GM23338 (cell line): ENCODE data around the gene FBXW7. TPM values are rescaled to one million over a fixed set of nuclear protein-coding genes. Genes with fewer than 3 reads are reported as not detected.

Source experiments
- ATAC-seq: fragments of 200-7000 bp; cut with Tn5 transposase; 3 replicates; pipeline ENCODE4 v1.9.1; 2020
- DNase-seq: peaks from one replicate; pipeline ENCODE4 v3.0.0-alpha.2; 2015; ENCODE audit warnings: low spot score
- H2AFZ ChIP-seq: fragments of 200-600 bp; sonication (generic); 2 replicates; pipeline ENCODE4 v1.8.0; 2016; ENCODE audit warnings: antibody characterized with exemption, mild to moderate bottlenecking, moderate library complexity
- H3F3A ChIP-seq: fragments of 200-600 bp; sonication (generic); replicated peaks from 2 replicates; pipeline ENCODE4 v1.8.0; 2017; ENCODE audit warnings: antibody characterized with exemption, mixed run types, low read depth
- H3K27ac ChIP-seq: fragments of 200-600 bp; sonication (generic); 2 replicates; pipeline ENCODE4 v1.6.1; 2016; ENCODE audit warnings: low read depth
- H3K27me3 ChIP-seq: fragments of 200-600 bp; sonication (generic); 2 replicates; pipeline ENCODE4 v1.8.0; 2016; ENCODE audit warnings: mild to moderate bottlenecking, mixed run types, moderate library complexity; ENCODE audit not compliant: insufficient read depth
- H3K36me3 ChIP-seq: fragments of 200-600 bp; sonication (generic); 2 replicates; pipeline ENCODE4 v1.8.0; 2016; ENCODE audit warnings: mild to moderate bottlenecking; ENCODE audit not compliant: insufficient read depth
- H3K4me1 ChIP-seq: fragments of 200-600 bp; sonication (generic); 2 replicates; pipeline ENCODE4 v1.8.0; 2016; ENCODE audit warnings: mild to moderate bottlenecking, moderate library complexity; ENCODE audit not compliant: insufficient read depth
- H3K4me2 ChIP-seq: fragments of 200-600 bp; sonication (generic); 2 replicates; pipeline ENCODE4 v1.7.1; 2017; ENCODE audit warnings: mixed run types
- H3K4me3 ChIP-seq: fragments of 200-600 bp; sonication (generic); 2 replicates; pipeline ENCODE4 v1.6.1; 2016; ENCODE audit warnings: mixed run types
- H3K79me2 ChIP-seq: fragments of 200-600 bp; sonication (generic); replicated peaks from 2 replicates; pipeline ENCODE4 v1.8.0; 2017; ENCODE audit warnings: mild to moderate bottlenecking; ENCODE audit not compliant: insufficient read depth
- H3K9me2 ChIP-seq: fragments of 200-600 bp; sonication (generic); 2 replicates; pipeline ENCODE4 v1.8.0; 2017; ENCODE audit not compliant: insufficient read depth
- H4K20me1 ChIP-seq: fragments of 200-600 bp; sonication (generic); replicated peaks from 2 replicates; pipeline ENCODE4 v1.8.0; 2017; ENCODE audit warnings: mild to moderate bottlenecking; ENCODE audit not compliant: insufficient read depth
- H3K27ac Mint-ChIP-seq: 2 replicates; pipeline ENCODE4 v1.8.0; 2020; ENCODE audit warnings: inconsistent platforms, mild to moderate bottlenecking, moderate library complexity, mixed read lengths
- H3K27me3 Mint-ChIP-seq: 3 replicates; pipeline ENCODE4 v1.8.0; 2022; ENCODE audit warnings: low read depth, mild to moderate bottlenecking, moderate library complexity, mixed read lengths, inconsistent platforms; ENCODE audit not compliant: insufficient read depth, poor library complexity
- H3K36me3 Mint-ChIP-seq: 3 replicates; pipeline ENCODE4 v1.8.0; 2021; ENCODE audit warnings: low read depth, mild to moderate bottlenecking, inconsistent platforms, moderate library complexity, mixed read lengths
- H3K4me1 Mint-ChIP-seq: 3 replicates; pipeline ENCODE4 v1.8.0; 2020; ENCODE audit warnings: mild to moderate bottlenecking, inconsistent platforms, mixed read lengths
- H3K4me3 Mint-ChIP-seq: 3 replicates; pipeline ENCODE4 v1.8.0; 2021; ENCODE audit warnings: moderate library complexity, mild to moderate bottlenecking, inconsistent platforms, mixed read lengths
- H3K9me3 Mint-ChIP-seq: 3 replicates; pipeline ENCODE4 v1.8.0; 2020; ENCODE audit warnings: moderate library complexity, mild to moderate bottlenecking, inconsistent platforms, mixed read lengths
- CREB1 ChIP-seq: fragments of 250-450 bp; sonication (Bioruptor Pico); IDR thresholded peaks from 2 replicates; pipeline ENCODE4 v1.5.0; 2020; ENCODE audit warnings: low read depth, mild to moderate bottlenecking, moderate library complexity
- CTCF ChIP-seq, 2 experiments: fragments of 200-600 bp in 1 of 2; sonication (generic) in 1 of 2; conservative IDR thresholded peaks; 2 replicates each; pipeline versions ENCODE4 v1.5.1 to v1.6.1; 2016 to 2017; ENCODE audit warnings: antibody characterized with exemption in 2 of 2, low read depth in 2 of 2, mild to moderate bottlenecking in 2 of 2, moderate library complexity in 1 of 2
- ETS1 ChIP-seq: IDR thresholded peaks from 2 replicates; pipeline ENCODE4 v1.6.1; 2016; ENCODE audit warnings: antibody characterized with exemption
- EZH2 ChIP-seq: fragments of 200-600 bp; sonication (generic); IDR thresholded peaks from one replicate; pipeline ENCODE4 v1.8.0; 2017; ENCODE audit warnings: antibody characterized with exemption, mild to moderate bottlenecking, low read depth; ENCODE audit not compliant: unreplicated experiment
- EZH2phosphoT487 ChIP-seq: fragments of 200-600 bp; sonication (generic); IDR thresholded peaks from one replicate; pipeline ENCODE4 v1.8.1; 2018; ENCODE audit warnings: antibody characterized with exemption; ENCODE audit not compliant: unreplicated experiment
- JUNB ChIP-seq: IDR thresholded peaks from one replicate; pipeline ENCODE4 v1.6.1; 2016; ENCODE audit warnings: antibody characterized with exemption; ENCODE audit not compliant: unreplicated experiment
- NANOG ChIP-seq: IDR thresholded peaks from 2 replicates; pipeline ENCODE4 v1.6.1; 2016; ENCODE audit warnings: antibody characterized with exemption, borderline replicate concordance
- POLR2AphosphoS5 ChIP-seq: IDR thresholded peaks from 2 replicates; pipeline ENCODE4 v1.6.1; 2016; ENCODE audit warnings: antibody characterized with exemption, low read depth
- REST ChIP-seq: IDR thresholded peaks from one replicate; pipeline ENCODE4 v1.6.1; 2018; ENCODE audit warnings: antibody characterized with exemption; ENCODE audit not compliant: unreplicated experiment
- STAT1 ChIP-seq: IDR thresholded peaks from one replicate; pipeline ENCODE4 v1.6.1; 2016; ENCODE audit warnings: antibody characterized with exemption; ENCODE audit not compliant: unreplicated experiment
- ZNF114 ChIP-seq: fragments of 250-450 bp; sonication (Bioruptor Pico); IDR thresholded peaks from 2 replicates; pipeline ENCODE4 v1.5.0; 2020; ENCODE audit warnings: mild to moderate bottlenecking, moderate library complexity
- ZNF331 ChIP-seq: fragments of 250-450 bp; sonication (Bioruptor Pico); IDR thresholded peaks from 2 replicates; pipeline ENCODE4 v1.5.0; 2020; ENCODE audit warnings: low read depth, mild to moderate bottlenecking, moderate library complexity
- ZNF462 ChIP-seq: fragments of 250-450 bp; sonication (Bioruptor Pico); IDR thresholded peaks from 2 replicates; pipeline ENCODE4 v1.5.0; 2020; ENCODE audit warnings: mild to moderate bottlenecking, moderate library complexity
- polyA plus RNA-seq: library from polyadenylated mRNA; unstranded; fragments of >200 nt; fragmentation: Nextera tagmentation; extraction: Ambion mirVana; gene quantifications from 2 replicates; pipeline ENCODE4 v1.2.1, GENCODE V29; 2016
- total RNA-seq: library from RNA; depleted of rRNA; stranded (reverse); fragments of >200 nt; shearing (Covaris generic); gene quantifications from 2 replicates; pipeline ENCODE4 v1.2.3, GENCODE V29; 2014

The FBXW7 gene
- total and polyA plus RNA-seq, 2 experiments from 2014 or later: 25.8 to 34.7 TPM

DNA sequence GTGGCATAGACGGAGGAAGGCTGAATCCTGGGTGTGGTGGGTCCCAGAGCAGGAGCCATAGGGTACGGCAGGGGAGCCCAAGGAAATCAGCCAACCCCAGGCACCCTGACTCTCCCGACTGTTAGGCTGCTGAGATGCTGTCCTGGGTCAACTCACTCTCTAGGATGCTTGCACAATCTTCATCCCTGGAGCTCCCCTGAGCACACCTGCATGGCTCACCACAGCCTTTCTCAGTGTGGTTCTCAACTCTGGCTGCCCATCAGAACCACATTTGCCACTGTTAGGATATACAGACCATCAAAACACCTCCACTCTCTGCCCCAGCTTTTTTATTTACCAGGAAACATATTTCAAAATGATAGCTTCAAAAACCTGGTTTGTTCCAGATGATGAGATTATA, 236.3 kb downstream of the FBXW7 start:
- peaks cover 8% of the 10 kb centered on the region; the same call in 1 of the 3 replicates for H3K4me1 Mint-ChIP-seq
- Histone ChIP-seq H3K4me2 (no peak overlapping the region), H3K4me3 (no peak overlapping the region), H3K9me2 (no peaks in the 10 kb centered on the region), H3K4me1 (peaks cover 5% of the 10 kb centered on the region; the same call in 1 of the 2 replicates), H3K36me3 (no peaks in the 10 kb centered on the region), H3F3A (no peaks in the 10 kb centered on the region), H4K20me1 (no peaks in the 10 kb centered on the region), H3K79me2 (no peaks in the 10 kb centered on the region), H3K27me3 (no peaks in the 10 kb centered on the region), H3K27ac (no peak overlapping the region), H2AFZ (peak overlapping the region; percentile 43; the same call in 1 of the 2 replicates)
- DNase-seq: no peak
- peaks cover 2% of the 10 kb centered on the region for H3K27me3 Mint-ChIP-seq
- no peaks in the 10 kb centered on the region for H3K9me3 Mint-ChIP-seq
- H3K4me3 Mint-ChIP-seq: no peak overlapping the region
- TF ChIP-seq ZNF114 (CRISPR knock-in tag): no peak
- no peak for TF ChIP-seq ZNF331
- TF ChIP-seq CTCF (conservative IDR thresholded peaks at IDR 0.05; ENCODE audit: low read depth in 2 of 2): no peak
- no peak for TF ChIP-seq ETS1
- no peak for TF ChIP-seq NANOG
- no peak for TF ChIP-seq STAT1
- no peak for TF ChIP-seq POLR2AphosphoS5
- no peak for TF ChIP-seq CREB1 (CRISPR knock-in tag)
- TF ChIP-seq JUNB: no peak
- TF ChIP-seq REST: no peak
- no peak for TF ChIP-seq ZNF462 (CRISPR knock-in tag)
- no peak for TF ChIP-seq EZH2phosphoT487
- TF ChIP-seq EZH2: no peak
- ATAC-seq: no peak
- no peaks in the 10 kb centered on the region for H3K36me3 Mint-ChIP-seq
- no peak overlapping the region for H3K27ac Mint-ChIP-seq
